Measurements from ENCODE around the gene ZNFX1.
A peak's percentile ranks its signal among the peaks of the same experiment; 100 is the strongest.

- peak; percentile 98 to 100 for TF ChIP-seq POLR2AphosphoS5 (IDR thresholded peaks at IDR 0.05; ENCODE audit: insufficient read depth in 1 of 2, low read depth in 1 of 2)
- no peak for TF ChIP-seq CTCF (IDR thresholded peaks at IDR 0.05)
Observed at GRCh38 chr20:49219091-49219923, 58.5 kb downstream of the ZNFX1 start, which contains the start of gene DDX27.

Data from vagina (tissue), 2 donors.